Loucy (cell line): Measurements from ENCODE around the gene DNAH8.

Experiments
- H2AFZ ChIP-seq: fragments of 200-600 bp; sonication (generic); 2 replicates; pipeline ENCODE4 v1.6.0; 2016; ENCODE audit warnings: antibody characterized with exemption, mild to moderate bottlenecking, low read length, moderate library complexity
- H3F3A ChIP-seq: fragments of 200-600 bp; 2 replicates; pipeline ENCODE4 v1.6.0; 2016; ENCODE audit warnings: antibody characterized with exemption, low read depth, mild to moderate bottlenecking
- H3K27me3 ChIP-seq: fragments of 200-600 bp; sonication (generic); 2 replicates; pipeline ENCODE4 v1.6.1; 2014; ENCODE audit warnings: low read length, mild to moderate bottlenecking; ENCODE audit not compliant: insufficient read depth, poor library complexity, severe bottlenecking
- H3K36me3 ChIP-seq: fragments of 200-600 bp; sonication (generic); 2 replicates; pipeline ENCODE4 v1.6.1; 2016; ENCODE audit warnings: low read length; ENCODE audit not compliant: insufficient read depth
- H3K4me1 ChIP-seq: fragments of 200-600 bp; sonication (generic); 2 replicates; pipeline ENCODE4 v1.5.1; 2014; ENCODE audit warnings: low read length, mild to moderate bottlenecking; ENCODE audit not compliant: insufficient read depth, poor library complexity, severe bottlenecking
- H3K4me2 ChIP-seq: fragments of 200-600 bp; sonication (generic); 2 replicates; pipeline ENCODE4 v1.6.0; 2014; ENCODE audit warnings: antibody characterized with exemption, low read length, low read depth, mild to moderate bottlenecking; ENCODE audit not compliant: poor library complexity, severe bottlenecking
- H3K4me3 ChIP-seq: fragments of 200-600 bp; sonication (generic); 2 replicates; pipeline ENCODE4 v1.5.1; 2014; ENCODE audit warnings: low read length, mild to moderate bottlenecking, mixed read lengths; ENCODE audit not compliant: poor library complexity, severe bottlenecking
- H3K79me2 ChIP-seq: fragments of 200-600 bp; sonication (generic); 2 replicates; pipeline ENCODE4 v1.6.1; 2014; ENCODE audit warnings: low read length; ENCODE audit not compliant: insufficient read depth
- H3K9ac ChIP-seq: fragments of 200-600 bp; sonication (generic); 2 replicates; pipeline ENCODE4 v1.6.0; 2014; ENCODE audit warnings: mild to moderate bottlenecking, low read depth, low read length, moderate library complexity; ENCODE audit not compliant: poor library complexity, severe bottlenecking
- H3K9me2 ChIP-seq: fragments of 200-600 bp; sonication (generic); replicated peaks from 2 replicates; pipeline ENCODE4 v1.6.1; 2016; ENCODE audit warnings: low read depth, low read length, mixed read lengths
- H3K9me3 ChIP-seq: fragments of 200-600 bp; sonication (generic); 2 replicates; pipeline ENCODE4 v1.6.1; 2014; ENCODE audit warnings: mild to moderate bottlenecking, antibody characterized with exemption, low read length, low read depth; ENCODE audit not compliant: insufficient read depth
- H4K20me1 ChIP-seq: fragments of 200-600 bp; sonication (generic); 2 replicates; pipeline ENCODE4 v1.6.0; 2014; ENCODE audit warnings: antibody characterized with exemption, low read length, mild to moderate bottlenecking; ENCODE audit not compliant: insufficient read depth, poor library complexity, severe bottlenecking
- CTCF ChIP-seq: fragments of 200-600 bp; sonication (generic); conservative IDR thresholded peaks from 2 replicates; pipeline ENCODE4 v1.5.1; 2014; ENCODE audit warnings: mild to moderate bottlenecking, antibody characterized with exemption, low read length
- EZH2phosphoT487 ChIP-seq: fragments of 200-600 bp; IDR thresholded peaks from 2 replicates; pipeline ENCODE4 v1.6.1; 2018; ENCODE audit warnings: antibody characterized with exemption, mild to moderate bottlenecking, moderate library complexity, borderline replicate concordance

Gene DNAH8

GRCh38 chr6:39054577-39055142, 339.5 kb downstream of the DNAH8 start:
- TF ChIP-seq EZH2phosphoT487 (no peak), CTCF (no peak)
- no peak overlapping the region for H3K4me3 ChIP-seq

GRCh38 chr6:39055661-39056060, 340.6 kb downstream of the DNAH8 start:
- no peak overlapping the region for H2AFZ ChIP-seq
- H4K20me1 ChIP-seq = no peaks in the 10 kb centered on the region
- peaks cover 74% of the 10 kb centered on the region for H3K4me1 ChIP-seq
- H3F3A ChIP-seq = no peaks in the 10 kb centered on the region
- H3K27me3 ChIP-seq = no peaks in the 10 kb centered on the region
- no peaks in the 10 kb centered on the region for H3K9me2 ChIP-seq
- H3K36me3 ChIP-seq = no peaks in the 10 kb centered on the region
- peaks cover 23% of the 10 kb centered on the region for H3K79me2 ChIP-seq
- no peaks in the 10 kb centered on the region for H3K9me3 ChIP-seq
- TF ChIP-seq EZH2phosphoT487 (no peak), CTCF (no peak)
- no peak overlapping the region for H3K9ac ChIP-seq
- H3K4me3 ChIP-seq = no peak overlapping the region
- no peak overlapping the region for H3K4me2 ChIP-seq

More at GRCh38 chr6:39054577-39055142, 339.5 kb downstream of the DNAH8 start:
- no peak overlapping the region for H3K9ac ChIP-seq
- no peaks in the 10 kb centered on the region for H3K27me3 ChIP-seq
- no peaks in the 10 kb centered on the region for H3K9me3 ChIP-seq
- no peak overlapping the region for H3K4me2 ChIP-seq
- H3K9me2 ChIP-seq = no peaks in the 10 kb centered on the region
- no peaks in the 10 kb centered on the region for H3F3A ChIP-seq
- peaks cover 31% of the 10 kb centered on the region for H3K79me2 ChIP-seq
- no peaks in the 10 kb centered on the region for H4K20me1 ChIP-seq
- H2AFZ ChIP-seq = no peak overlapping the region
- H3K4me1 ChIP-seq = peaks cover 74% of the 10 kb centered on the region
- H3K36me3 ChIP-seq = no peaks in the 10 kb centered on the region

GRCh38 chr6:39056191-39056590, 341.1 kb downstream of the DNAH8 start:
- no peak overlapping the region for H3K9ac ChIP-seq
- TF ChIP-seq CTCF = no peak
- TF ChIP-seq EZH2phosphoT487 = no peak
- H3K79me2 ChIP-seq = peaks cover 23% of the 10 kb centered on the region
- no peaks in the 10 kb centered on the region for H3K36me3 ChIP-seq
- no peaks in the 10 kb centered on the region for H3K27me3 ChIP-seq
- H3K4me3 ChIP-seq = no peak overlapping the region
- no peaks in the 10 kb centered on the region for H3F3A ChIP-seq
- H3K4me2 ChIP-seq = no peak overlapping the region
- H3K4me1 ChIP-seq = peaks cover 74% of the 10 kb centered on the region
- no peaks in the 10 kb centered on the region for H3K9me2 ChIP-seq
- no peaks in the 10 kb centered on the region for H3K9me3 ChIP-seq
- H4K20me1 ChIP-seq = no peaks in the 10 kb centered on the region
- no peak overlapping the region for H2AFZ ChIP-seq
